Measurements from ENCODE around the gene FAM131C. TPM values are rescaled to one million over a fixed set of nuclear protein-coding genes. Genes with fewer than 3 reads are reported as not detected.
A peak's percentile ranks its signal among the peaks of the same experiment; 100 is the strongest.
"Not testable (repeated sequence)": the region's sequence is repeated elsewhere in the genome, so short reads cannot be mapped to it uniquely, and the experiment has no call there.

Gene FAM131C
- total RNA-seq, 2 donors from 2014 or later = 0.24 to 0.69 TPM

DNA sequence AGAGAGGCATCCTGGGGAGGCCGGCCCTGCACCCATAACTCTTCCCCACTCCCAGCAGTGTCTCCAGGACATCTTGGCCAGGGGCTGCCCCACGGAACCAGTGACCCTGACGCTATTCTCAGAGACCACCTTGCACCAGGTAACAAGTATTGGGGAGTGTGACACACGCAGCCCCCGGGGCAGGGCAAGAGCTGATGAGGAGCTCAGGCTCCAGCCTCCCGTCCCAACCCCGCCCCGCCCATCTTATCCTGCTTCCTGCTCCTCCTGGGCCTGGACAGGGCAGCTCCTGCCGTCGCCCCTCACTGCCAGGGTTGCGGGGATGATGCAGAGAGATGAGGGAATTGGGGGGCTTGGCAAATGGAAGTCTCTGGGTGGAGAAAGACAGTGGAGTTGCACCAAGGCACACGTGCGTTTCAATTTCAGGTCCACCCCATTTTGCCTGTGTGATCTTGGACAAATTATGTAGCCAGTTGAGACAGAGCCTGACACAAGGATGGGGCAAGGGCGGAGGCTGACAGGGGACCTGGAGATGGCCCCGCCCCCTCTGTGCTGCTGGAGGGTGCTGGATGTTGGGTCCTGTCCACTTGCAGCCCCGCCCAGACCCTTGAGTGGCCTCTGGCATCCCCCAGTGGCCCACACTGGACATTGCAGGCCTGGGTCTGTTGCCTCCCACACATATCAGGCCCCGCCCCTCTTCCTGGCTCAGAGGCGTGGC, 40.9 kb downstream of the FAM131C start:
- peak; percentile 82 for ATAC-seq (replicated peaks)
- Mint-ChIP-seq H3K36me3 (ENCODE audit: low read depth) (no peaks in the 10 kb centered on the region), H3K27me3 (peaks cover 11% of the 10 kb centered on the region), H3K4me1 (no peaks in the 10 kb centered on the region), H3K9me3 (no peaks in the 10 kb centered on the region), H3K4me3 (no peak overlapping the region), H3K27ac (no peak overlapping the region)

GRCh38 chr1:16031551-16031950, 41.9 kb downstream of the FAM131C start:
- Mint-ChIP-seq H3K9me3 (no peaks in the 10 kb centered on the region), H3K36me3 (ENCODE audit: low read depth) (no peaks in the 10 kb centered on the region), H3K4me1 (no peaks in the 10 kb centered on the region), H3K27ac (no peak overlapping the region), H3K4me3 (no peak overlapping the region), H3K27me3 (peaks cover 11% of the 10 kb centered on the region)
- no peak for ATAC-seq (replicated peaks)

- ATAC-seq (replicated peaks) = no peak
- Mint-ChIP-seq H3K4me1 (no peaks in the 10 kb centered on the region), H3K27me3 (peaks cover 11% of the 10 kb centered on the region)
Observed at GRCh38 chr1:16029288-16029687, 44.2 kb downstream of the FAM131C start.

DNA sequence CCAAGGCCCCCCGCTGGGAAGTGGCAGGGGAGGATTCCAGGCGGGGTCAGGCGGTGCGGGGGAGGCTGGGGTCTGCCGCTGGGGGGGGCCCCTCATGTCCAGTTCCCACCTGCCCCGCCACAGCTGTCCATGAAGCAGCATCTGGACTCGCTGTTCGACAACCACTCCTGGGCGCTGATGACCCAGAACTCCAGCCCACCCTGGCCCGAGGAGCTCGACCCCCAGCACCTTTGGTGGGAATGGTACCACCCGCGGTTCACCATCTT, 44.5 kb downstream of the FAM131C start:
- not testable (repeated sequence) for H3K9me3 Mint-ChIP-seq; H3K36me3 Mint-ChIP-seq (ENCODE audit: low read depth); ATAC-seq (replicated peaks); H3K4me1 Mint-ChIP-seq; H3K27ac Mint-ChIP-seq; H3K4me3 Mint-ChIP-seq
- H3K27me3 Mint-ChIP-seq = peaks cover 11% of the 10 kb centered on the region

More at GRCh38 chr1:16029288-16029687, 44.2 kb downstream of the FAM131C start:
- Mint-ChIP-seq H3K36me3 (ENCODE audit: low read depth) (no peaks in the 10 kb centered on the region), H3K9me3 (no peaks in the 10 kb centered on the region), H3K4me3 (no peak overlapping the region), H3K27ac (no peak overlapping the region)

GRCh38 chr1:16028237-16029002, 45.0 kb downstream of the FAM131C start:
- Mint-ChIP-seq H3K4me1 (no peaks in the 10 kb centered on the region), H3K4me3 (no peak overlapping the region), H3K36me3 (ENCODE audit: low read depth) (no peaks in the 10 kb centered on the region), H3K27me3 (peaks cover 11% of the 10 kb centered on the region), H3K27ac (no peak overlapping the region), H3K9me3 (no peaks in the 10 kb centered on the region)
- no peak for ATAC-seq (replicated peaks)

DNA sequence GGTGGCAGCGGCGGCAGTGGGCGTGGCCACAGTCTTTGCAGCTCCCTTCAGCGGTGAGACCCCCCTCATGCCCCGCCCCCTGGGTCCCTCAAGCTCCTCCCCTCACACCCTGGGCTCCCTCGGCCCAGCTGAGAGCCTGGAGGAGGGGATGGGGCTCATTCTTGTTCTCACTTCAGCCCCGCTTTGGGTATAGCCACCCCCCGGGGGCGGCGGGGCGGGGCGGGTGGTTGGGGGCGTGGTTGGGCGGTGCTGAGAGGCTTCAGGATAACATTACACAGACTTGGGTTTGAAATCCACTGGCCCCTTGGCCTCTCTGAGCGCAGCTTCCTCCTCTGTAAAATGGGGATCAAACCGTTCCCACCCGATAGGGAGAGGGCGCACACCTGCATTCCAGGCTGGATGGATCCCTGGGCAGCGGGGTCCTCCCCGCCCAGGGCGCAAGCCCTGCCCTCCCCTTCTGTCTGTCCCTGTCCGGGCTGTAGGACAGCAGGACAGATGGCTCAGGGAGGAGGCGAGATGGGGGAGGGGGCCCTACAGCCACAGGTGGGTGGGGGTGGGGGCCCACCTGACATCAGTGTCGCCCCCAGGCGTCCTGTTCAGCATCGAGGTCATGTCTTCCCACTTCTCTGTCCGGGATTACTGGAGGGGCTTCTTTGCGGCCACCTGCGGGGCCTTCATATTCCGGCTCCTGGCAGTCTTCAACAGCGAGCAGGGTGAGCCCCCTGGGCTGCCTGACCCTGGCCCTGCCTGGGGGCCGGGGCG, 46.5 kb downstream of the FAM131C start:
- no peak overlapping the region for H3K4me3 Mint-ChIP-seq
- no peaks in the 10 kb centered on the region for H3K36me3 Mint-ChIP-seq (ENCODE audit: low read depth)
- no peak overlapping the region for H3K27ac Mint-ChIP-seq
- H3K27me3 Mint-ChIP-seq = peaks cover 14% of the 10 kb centered on the region
- no peaks in the 10 kb centered on the region for H3K4me1 Mint-ChIP-seq
- peak; percentile 67 for ATAC-seq (replicated peaks)
- no peaks in the 10 kb centered on the region for H3K9me3 Mint-ChIP-seq

DNA sequence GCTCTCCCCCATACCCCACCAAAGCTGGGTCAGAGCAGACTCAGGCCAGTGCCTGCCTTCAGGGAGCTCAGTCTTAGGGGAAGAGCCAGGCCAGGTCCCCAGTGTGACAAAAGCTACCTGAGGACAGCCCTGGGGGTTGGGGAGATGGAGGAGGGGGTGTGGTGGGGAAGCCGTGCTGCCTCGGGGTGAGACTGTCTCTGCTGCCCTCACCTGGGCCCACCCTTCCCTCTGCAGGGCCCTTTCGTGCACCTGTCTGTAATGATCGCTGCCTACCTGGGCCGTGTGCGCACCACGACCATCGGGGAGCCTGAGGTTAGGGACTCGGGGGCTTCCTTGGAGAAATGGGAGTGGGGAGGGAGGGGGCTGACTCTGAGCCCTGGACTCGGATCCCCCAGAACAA, 47.1 kb downstream of the FAM131C start:
- not testable (repeated sequence) for H3K4me1 Mint-ChIP-seq; H3K27ac Mint-ChIP-seq; ATAC-seq (replicated peaks); H3K9me3 Mint-ChIP-seq; H3K36me3 Mint-ChIP-seq (ENCODE audit: low read depth); H3K4me3 Mint-ChIP-seq
- peaks cover 14% of the 10 kb centered on the region for H3K27me3 Mint-ChIP-seq

GRCh38 chr1:16023050-16023653, 50.3 kb downstream of the FAM131C start:
- no peak for ATAC-seq (replicated peaks)
- Mint-ChIP-seq H3K36me3 (ENCODE audit: low read depth) (no peaks in the 10 kb centered on the region), H3K27me3 (peaks cover 4% of the 10 kb centered on the region), H3K4me3 (no peak overlapping the region), H3K27ac (no peak overlapping the region), H3K4me1 (no peaks in the 10 kb centered on the region), H3K9me3 (no peaks in the 10 kb centered on the region)

- Mint-ChIP-seq H3K4me3 (no peak overlapping the region), H3K4me1 (no peaks in the 10 kb centered on the region), H3K27me3 (peaks cover 3% of the 10 kb centered on the region), H3K36me3 (ENCODE audit: low read depth) (no peaks in the 10 kb centered on the region), H3K9me3 (no peaks in the 10 kb centered on the region), H3K27ac (no peak overlapping the region)
- ATAC-seq (replicated peaks) = no peak
Observed at GRCh38 chr1:16022393-16022792, 51.1 kb downstream of the FAM131C start.

DNA sequence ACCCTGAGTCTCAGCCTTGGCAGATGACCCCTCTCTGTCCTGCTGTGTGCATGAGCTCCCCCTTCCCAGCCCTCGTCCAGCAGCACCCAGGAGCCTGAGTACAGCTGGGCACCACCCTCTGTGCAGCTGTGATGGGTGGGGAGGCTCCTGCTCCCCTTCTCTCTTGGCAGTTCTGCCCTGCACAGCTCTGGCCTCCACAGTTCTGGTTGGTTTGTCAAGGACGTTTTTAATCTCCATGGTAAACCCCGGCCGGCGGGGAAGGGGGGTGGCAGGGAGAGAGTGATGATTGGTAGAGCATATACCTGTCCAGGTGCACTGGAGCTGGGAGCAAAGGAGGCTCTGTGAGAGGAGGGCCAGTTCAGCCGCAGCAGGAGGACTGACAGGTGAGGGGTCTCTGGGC, 51.8 kb downstream of the FAM131C start, which contains the start of gene CLCNKA:
Gene CLCNKA (plus strand): TSS at position 356 of the 400 bp plus-strand sequence. CDS start 584 bp downstream, outside the sequence.
- Mint-ChIP-seq H3K27ac (no peak within 1 kb of the TSS), H3K4me3 (no peak within 1 kb of the TSS), H3K36me3 (ENCODE audit: low read depth) (no peaks in the 10 kb centered on the region), H3K4me1 (no peaks in the 10 kb centered on the region), H3K27me3 (peaks cover 3% of the 10 kb centered on the region), H3K9me3 (no peaks in the 10 kb centered on the region)
- no peak for ATAC-seq (replicated peaks)

DNA sequence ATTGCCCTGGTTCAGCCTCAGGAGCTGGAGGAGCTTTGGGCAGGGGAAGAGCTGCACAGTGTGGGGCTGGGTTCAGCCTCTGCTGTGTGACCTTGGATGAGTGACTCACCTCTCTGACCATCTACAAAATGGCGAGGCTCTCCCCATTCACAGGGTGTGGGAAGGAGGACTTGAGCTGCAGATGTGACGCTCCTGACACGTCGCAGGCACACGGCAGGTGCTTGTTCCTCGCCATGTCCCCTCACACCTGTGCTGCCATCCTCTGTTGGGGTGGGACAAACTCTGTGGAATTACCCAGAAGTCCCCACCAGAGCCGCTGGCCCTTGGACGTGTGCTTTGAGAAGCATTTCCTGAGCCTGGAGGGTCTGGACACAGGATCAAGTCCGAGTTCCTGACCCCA, 52.6 kb downstream of the FAM131C start:
- H3K36me3 Mint-ChIP-seq (ENCODE audit: low read depth); H3K4me3 Mint-ChIP-seq; H3K27ac Mint-ChIP-seq; H3K9me3 Mint-ChIP-seq; H3K4me1 Mint-ChIP-seq; H3K27me3 Mint-ChIP-seq: not testable (repeated sequence)
- peak; percentile 19 for ATAC-seq (replicated peaks)

GRCh38 chr1:16020325-16020724, 53.1 kb downstream of the FAM131C start:
- Mint-ChIP-seq H3K27me3 (peaks cover 4% of the 10 kb centered on the region), H3K27ac (no peak overlapping the region), H3K4me3 (no peak overlapping the region), H3K4me1 (no peaks in the 10 kb centered on the region), H3K9me3 (no peaks in the 10 kb centered on the region), H3K36me3 (ENCODE audit: low read depth) (no peaks in the 10 kb centered on the region)
- no peak for ATAC-seq (replicated peaks)

- H3K4me1 Mint-ChIP-seq = no peaks in the 10 kb centered on the region
- H3K36me3 Mint-ChIP-seq (ENCODE audit: low read depth) = no peaks in the 10 kb centered on the region
- no peak for ATAC-seq (replicated peaks)
- peak overlapping the region; percentile 67 for H3K27ac Mint-ChIP-seq
- H3K27me3 Mint-ChIP-seq = peaks cover 9% of the 10 kb centered on the region
- no peak overlapping the region for H3K4me3 Mint-ChIP-seq
- no peaks in the 10 kb centered on the region for H3K9me3 Mint-ChIP-seq
Observed at GRCh38 chr1:16019644-16020277, 53.7 kb downstream of the FAM131C start.

All from activated T-helper 17 cell treated with anti-CD3 and anti-CD28 coated beads, Interleukin-2, amount 50 U/mL, for 72 hours (primary cell).